ENCODE measurements around the gene SNX25.

SNX25 gene

GRCh38 chr4:185344743-185345538, 135.5 kb downstream of the SNX25 start:
- H3K27me3 ChIP-seq = peaks cover 29% of the 10 kb centered on the region
- H3K4me1 ChIP-seq (ENCODE audit: control insufficient read depth in 1 of 2, insufficient read depth in 1 of 2, low read depth in 1 of 2, low read length in 1 of 2) = no peaks in the 10 kb centered on the region
- H3K36me3 ChIP-seq = no peaks in the 10 kb centered on the region
- no peaks in the 10 kb centered on the region for H3K9me3 ChIP-seq
- no peak overlapping the region for H3K27ac ChIP-seq
- no peak overlapping the region for H3K4me3 ChIP-seq (ENCODE audit: low read depth in 1 of 2, low read length in 1 of 2)
- no peak for TF ChIP-seq CTCF (IDR thresholded peaks at IDR 0.05)

DNA sequence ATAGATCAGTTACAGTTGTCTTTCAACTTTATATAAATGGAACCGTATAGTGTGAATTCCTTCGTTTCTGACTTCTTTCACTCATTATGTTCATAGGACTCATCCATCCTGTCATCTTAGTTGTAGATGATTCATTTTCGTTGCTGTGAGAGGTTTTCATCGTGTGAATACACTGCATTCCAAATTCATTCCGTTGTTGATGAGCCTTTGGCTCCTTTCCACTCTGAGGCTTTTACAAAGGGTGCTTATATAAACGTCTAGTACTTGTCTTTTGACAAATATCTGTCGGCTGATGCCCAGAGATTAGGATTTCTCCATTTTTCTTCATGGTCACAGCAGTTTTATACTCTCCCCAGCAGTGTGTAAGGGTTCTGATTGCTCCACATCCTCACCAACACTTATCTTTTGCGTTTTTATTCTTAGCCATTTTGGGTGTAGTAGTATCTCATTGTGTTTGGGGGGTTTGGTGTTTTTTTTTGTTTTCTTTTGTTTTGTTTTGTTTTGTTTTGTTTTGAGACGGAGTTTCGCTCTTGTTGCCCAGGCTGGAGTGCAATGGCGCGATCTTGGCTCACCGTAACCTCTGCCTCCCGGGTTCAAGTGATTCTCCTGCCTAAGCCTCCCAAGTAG, 137.7 kb downstream of the SNX25 start:
- Histone ChIP-seq H3K27me3 (peaks cover 22% of the 10 kb centered on the region), H3K4me3 (ENCODE audit: low read depth in 1 of 2, low read length in 1 of 2) (no peak overlapping the region), H3K4me1 (ENCODE audit: control insufficient read depth in 1 of 2, insufficient read depth in 1 of 2, low read depth in 1 of 2, low read length in 1 of 2) (no peaks in the 10 kb centered on the region), H3K27ac (no peak overlapping the region), H3K9me3 (no peaks in the 10 kb centered on the region), H3K36me3 (no peaks in the 10 kb centered on the region)
- no peak for TF ChIP-seq CTCF (IDR thresholded peaks at IDR 0.05)

- H3K27me3 ChIP-seq = peaks cover 22% of the 10 kb centered on the region
- H3K4me1 ChIP-seq (ENCODE audit: control insufficient read depth in 1 of 2, insufficient read depth in 1 of 2, low read depth in 1 of 2, low read length in 1 of 2) = no peaks in the 10 kb centered on the region
- TF ChIP-seq CTCF (IDR thresholded peaks at IDR 0.05) = no peak
- H3K27ac ChIP-seq = no peak overlapping the region
- no peak overlapping the region for H3K4me3 ChIP-seq (ENCODE audit: low read depth in 1 of 2, low read length in 1 of 2)
- no peaks in the 10 kb centered on the region for H3K36me3 ChIP-seq
- H3K9me3 ChIP-seq = no peaks in the 10 kb centered on the region
Measured at GRCh38 chr4:185351691-185352090, 142.3 kb downstream of the SNX25 start.

DNA sequence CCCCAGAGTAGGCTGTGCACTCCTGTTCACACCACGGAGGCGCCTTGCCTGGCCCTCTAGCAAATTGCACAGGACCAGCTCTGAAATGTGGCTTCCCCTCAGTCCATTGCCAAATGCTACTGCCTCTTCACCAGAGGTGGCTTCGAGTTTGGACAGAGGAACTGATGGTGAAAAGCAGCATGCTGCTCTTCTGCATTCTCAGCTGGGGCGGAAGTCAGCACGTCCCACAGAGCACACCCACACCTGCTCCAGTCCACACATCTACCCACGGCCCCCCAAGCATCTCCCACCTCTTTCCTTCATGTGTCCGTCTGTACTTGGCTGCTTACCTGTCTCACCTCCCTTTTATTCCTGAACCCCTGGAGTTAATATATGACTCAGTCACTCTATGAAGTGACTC, 142.8 kb downstream of the SNX25 start:
- Histone ChIP-seq H3K36me3 (no peaks in the 10 kb centered on the region), H3K9me3 (no peaks in the 10 kb centered on the region), H3K4me1 (ENCODE audit: control insufficient read depth in 1 of 2, insufficient read depth in 1 of 2, low read depth in 1 of 2, low read length in 1 of 2) (no peaks in the 10 kb centered on the region), H3K27ac (peak overlapping the region; percentile 35), H3K4me3 (ENCODE audit: low read depth in 1 of 2, low read length in 1 of 2) (no peak overlapping the region), H3K27me3 (peaks cover 22% of the 10 kb centered on the region)
- TF ChIP-seq CTCF (IDR thresholded peaks at IDR 0.05) = no peak

DNA sequence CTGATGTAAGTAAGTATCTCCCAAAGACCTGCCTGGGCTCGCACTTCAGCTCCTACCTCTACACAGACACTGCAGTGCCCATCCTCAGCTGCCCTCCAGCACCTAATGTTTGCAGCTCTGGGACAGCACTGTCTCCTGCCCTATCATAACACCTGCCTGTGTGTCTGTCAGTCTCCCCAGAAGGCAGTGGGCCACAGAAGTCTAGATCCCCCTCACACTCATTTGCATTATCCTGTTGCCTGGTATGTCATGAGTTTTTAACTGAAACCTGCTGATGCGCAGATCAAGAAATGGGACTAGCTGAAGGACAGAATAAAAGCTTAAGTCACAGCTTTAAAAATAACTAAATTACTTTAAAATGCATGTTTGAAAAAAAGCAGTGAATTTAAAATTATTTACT, 143.3 kb downstream of the SNX25 start:
- no peak for TF ChIP-seq CTCF (IDR thresholded peaks at IDR 0.05)
- Histone ChIP-seq H3K9me3 (no peaks in the 10 kb centered on the region), H3K27me3 (peaks cover 22% of the 10 kb centered on the region), H3K4me1 (ENCODE audit: control insufficient read depth in 1 of 2, insufficient read depth in 1 of 2, low read depth in 1 of 2, low read length in 1 of 2) (no peaks in the 10 kb centered on the region), H3K27ac (peak overlapping the region; percentile 35), H3K4me3 (ENCODE audit: low read depth in 1 of 2, low read length in 1 of 2) (no peak overlapping the region), H3K36me3 (no peaks in the 10 kb centered on the region)

Data from neutrophil (primary cell).